ENCODE data around the gene SPTB. TPM values are rescaled to one million over a fixed set of nuclear protein-coding genes. Genes with fewer than 3 reads are reported as not detected.

Gene SPTB
- total and polyA plus RNA-seq, 5 experiments from 2014 or later = 0.14 TPM; not detected in 4

- Mint-ChIP-seq H3K9me3 (no peaks in the 10 kb centered on the region), H3K27me3 (peaks cover 0 to 25% (median 7%) of the 10 kb centered on the region in 5 donors), H3K4me1 (peaks cover 5 to 6% (median 6%) of the 10 kb centered on the region in 4 donors)
These were observed 54.2 kb downstream of the SPTB start for GRCh38 chr14:64825509-64825908.

GRCh38 chr14:64825006-64825405 is 54.7 kb downstream of the SPTB start:
- H3K36me3 Mint-ChIP-seq = no peaks in the 10 kb centered on the region
- DNase-seq (no peak), ATAC-seq (no peak)
- H3K27ac Mint-ChIP-seq = no peak overlapping the region
- POLR2A ChIA-PET = no interaction called here
- no peaks in the 10 kb centered on the region for H3K9me3 Mint-ChIP-seq
- peaks cover under 1 to 25% (median 7%) of the 10 kb centered on the region in 5 donors for H3K27me3 Mint-ChIP-seq
- peaks cover 5 to 6% (median 6%) of the 10 kb centered on the region in 4 donors for H3K4me1 Mint-ChIP-seq
- no peak overlapping the region for H3K4me3 Mint-ChIP-seq

More at GRCh38 chr14:64825509-64825908, 54.2 kb downstream of the SPTB start:
- no peak for DNase-seq
- POLR2A ChIA-PET = no interaction called here
- Mint-ChIP-seq H3K36me3 (no peaks in the 10 kb centered on the region), H3K27ac (no peak overlapping the region), H3K4me3 (no peak overlapping the region)
- ATAC-seq = no peak

- DNase-seq = no peak
- POLR2A ChIA-PET = interaction anchor here (1.6 kb wide), 1 partner anchor 162 kb away, joined by 5 read pairs; the partner anchor contains the start of gene FNTB
- H3K27ac Mint-ChIP-seq = peak overlapping the region in 1 of 10 donors; percentile 13
- ATAC-seq = no peak
- H3K36me3 Mint-ChIP-seq = no peaks in the 10 kb centered on the region
- no peaks in the 10 kb centered on the region for H3K9me3 Mint-ChIP-seq
- H3K4me1 Mint-ChIP-seq = peaks cover 5 to 6% (median 6%) of the 10 kb centered on the region in 4 donors
- no peak overlapping the region for H3K4me3 Mint-ChIP-seq
- peaks cover 3 to 26% (median 9%) of the 10 kb centered on the region in 5 donors for H3K27me3 Mint-ChIP-seq
These were observed 55.2 kb downstream of the SPTB start for GRCh38 chr14:64824471-64824870.

GRCh38 chr14:64823305-64823861 is 56.3 kb downstream of the SPTB start:
- peak; percentile 90 to 99 for ATAC-seq

GRCh38 chr14:64821651-64822050 is 58.1 kb downstream of the SPTB start:
- peaks cover 5 to 6% (median 6%) of the 10 kb centered on the region in 4 donors for H3K4me1 Mint-ChIP-seq
- DNase-seq = no peak
- ATAC-seq = no peak
- no peak overlapping the region for H3K27ac Mint-ChIP-seq
- peaks cover 3 to 36% (median 20%) of the 10 kb centered on the region in 5 donors for H3K27me3 Mint-ChIP-seq
- no peak overlapping the region for H3K4me3 Mint-ChIP-seq
- POLR2A ChIA-PET = interaction anchor here (0.8 kb wide), 1 partner anchor 72 kb away, joined by 3 read pairs; no protein-coding TSS in a partner anchor
- H3K9me3 Mint-ChIP-seq = no peaks in the 10 kb centered on the region
- no peaks in the 10 kb centered on the region for H3K36me3 Mint-ChIP-seq

More at GRCh38 chr14:64823305-64823861, 56.3 kb downstream of the SPTB start:
- H3K27me3 Mint-ChIP-seq = peaks cover 3 to 34% (median 9%) of the 10 kb centered on the region in 5 donors
- H3K4me3 Mint-ChIP-seq = peak overlapping the region in 7 of 10 donors; percentile 2 to 70 (median 51)
- no peaks in the 10 kb centered on the region for H3K36me3 Mint-ChIP-seq
- no peaks in the 10 kb centered on the region for H3K9me3 Mint-ChIP-seq
- POLR2A ChIA-PET = interaction anchor here (1.2 to 1.6 kb wide), 2 partner anchors 69 to 163 kb away, joined by 3 to 5 read pairs; partner anchors contain the start of gene FNTB
- H3K4me1 Mint-ChIP-seq = peaks cover 5 to 6% (median 6%) of the 10 kb centered on the region in 4 donors
- DNase-seq = peak; percentile 43 to 81 (median 62)
- peak overlapping the region in 2 of 10 donors; percentile 11 to 17 for H3K27ac Mint-ChIP-seq

- no peaks in the 10 kb centered on the region for H3K9me3 Mint-ChIP-seq
These were observed 61.6 kb downstream of the SPTB start for GRCh38 chr14:64818151-64818550.

GRCh38 chr14:64817631-64818030 is 62.1 kb downstream of the SPTB start:
- peaks cover 3 to 37% (median 23%) of the 10 kb centered on the region in 5 donors for H3K27me3 Mint-ChIP-seq
- no peaks in the 10 kb centered on the region for H3K4me1 Mint-ChIP-seq
- H3K36me3 Mint-ChIP-seq = no peaks in the 10 kb centered on the region
- H3K9me3 Mint-ChIP-seq = no peaks in the 10 kb centered on the region
- POLR2A ChIA-PET = no interaction called here
- H3K27ac Mint-ChIP-seq = peak overlapping the region in 1 of 10 donors; percentile 60
- DNase-seq = no peak
- no peak for ATAC-seq
- H3K4me3 Mint-ChIP-seq = no peak overlapping the region

More at GRCh38 chr14:64818151-64818550, 61.6 kb downstream of the SPTB start:
- H3K36me3 Mint-ChIP-seq = no peaks in the 10 kb centered on the region
- ATAC-seq (no peak), DNase-seq (no peak)
- POLR2A ChIA-PET = no interaction called here
- no peak overlapping the region for H3K4me3 Mint-ChIP-seq
- H3K27ac Mint-ChIP-seq = no peak overlapping the region
- H3K27me3 Mint-ChIP-seq = peaks cover 3 to 42% (median 23%) of the 10 kb centered on the region in 5 donors
- H3K4me1 Mint-ChIP-seq = peaks cover 1 to 3% (median 2%) of the 10 kb centered on the region in 4 donors

- Mint-ChIP-seq H3K27ac (no peak overlapping the region), H3K4me1 (no peaks in the 10 kb centered on the region), H3K27me3 (peaks cover 3 to 37% (median 23%) of the 10 kb centered on the region in 5 donors), H3K9me3 (no peaks in the 10 kb centered on the region), H3K4me3 (no peak overlapping the region), H3K36me3 (no peaks in the 10 kb centered on the region)
- POLR2A ChIA-PET = no interaction called here
- ATAC-seq = no peak
- DNase-seq = no peak
These were observed 63.4 kb downstream of the SPTB start for GRCh38 chr14:64816221-64816783.

GRCh38 chr14:64815257-64815656 is 64.5 kb downstream of the SPTB start:
- peak in 1 of 10 donors; percentile 14 for DNase-seq
- Mint-ChIP-seq H3K27me3 (peaks cover 3 to 37% (median 19%) of the 10 kb centered on the region in 5 donors), H3K4me3 (no peak overlapping the region), H3K9me3 (no peaks in the 10 kb centered on the region), H3K27ac (no peak overlapping the region), H3K36me3 (no peaks in the 10 kb centered on the region), H3K4me1 (no peaks in the 10 kb centered on the region)
- POLR2A ChIA-PET = no interaction called here
- no peak for ATAC-seq

- peak overlapping the region in 1 of 10 donors; percentile 32 for H3K27ac Mint-ChIP-seq
- peak; percentile 49 to 76 for ATAC-seq
- H3K9me3 Mint-ChIP-seq = no peaks in the 10 kb centered on the region
- no peak overlapping the region for H3K4me3 Mint-ChIP-seq
- no peaks in the 10 kb centered on the region for H3K4me1 Mint-ChIP-seq
- H3K36me3 Mint-ChIP-seq = no peaks in the 10 kb centered on the region
- peaks cover 6 to 31% (median 14%) of the 10 kb centered on the region in 5 donors for H3K27me3 Mint-ChIP-seq
- DNase-seq = peak in 7 of 10 donors; percentile 9 to 64 (median 26)
- POLR2A ChIA-PET = no interaction called here
These were observed 67.3 kb downstream of the SPTB start for GRCh38 chr14:64812412-64812811.

GRCh38 chr14:64811676-64812075 is 68.0 kb downstream of the SPTB start:
- Mint-ChIP-seq H3K4me3 (no peak overlapping the region), H3K9me3 (no peaks in the 10 kb centered on the region), H3K27me3 (peaks cover 2 to 29% (median 10%) of the 10 kb centered on the region in 5 donors), H3K36me3 (no peaks in the 10 kb centered on the region), H3K4me1 (no peaks in the 10 kb centered on the region), H3K27ac (no peak overlapping the region)
- POLR2A ChIA-PET = no interaction called here
- ATAC-seq = no peak
- DNase-seq = no peak

GRCh38 chr14:64808449-64808848 is 71.3 kb downstream of the SPTB start:
- Mint-ChIP-seq H3K4me1 (no peaks in the 10 kb centered on the region), H3K27ac (peak overlapping the region in 1 of 10 donors; percentile 43), H3K9me3 (no peaks in the 10 kb centered on the region), H3K36me3 (no peaks in the 10 kb centered on the region), H3K4me3 (no peak overlapping the region), H3K27me3 (peaks cover 0 to 16% (median 8%) of the 10 kb centered on the region in 5 donors)
- no peak for ATAC-seq
- POLR2A ChIA-PET = no interaction called here
- no peak for DNase-seq

- POLR2A ChIA-PET = no interaction called here
- no peaks in the 10 kb centered on the region for H3K36me3 Mint-ChIP-seq
- ATAC-seq (no peak), DNase-seq (peak in 1 of 10 donors; percentile 32)
- H3K27ac Mint-ChIP-seq = no peak overlapping the region
- H3K27me3 Mint-ChIP-seq = peaks cover 0 to 16% (median 8%) of the 10 kb centered on the region in 5 donors
- no peak overlapping the region for H3K4me3 Mint-ChIP-seq
- H3K4me1 Mint-ChIP-seq = no peaks in the 10 kb centered on the region
- no peaks in the 10 kb centered on the region for H3K9me3 Mint-ChIP-seq
These were observed 72.2 kb downstream of the SPTB start for GRCh38 chr14:64807551-64807950.

All from naive thymus-derived CD8-positive, alpha-beta T cell (primary cell).